OCI-LY1 (cell line): ENCODE measurements around the gene OAT.

Source experiments
- EZH2 ChIP-seq: fragments of 200-600 bp; sonication (generic), shearing (Covaris generic); IDR thresholded peaks from 2 replicates; pipeline ENCODE4 v1.8.0; 2017; ENCODE audit warnings: borderline replicate concordance, mixed run types, mild to moderate bottlenecking, antibody characterized with exemption, low read length, moderate library complexity, mixed read lengths
- TF ChIP-seq, protein P1 (sequence below): fragments of 200-600 bp; sonication (generic), shearing (Covaris generic); IDR thresholded peaks from 2 replicates; pipeline ENCODE4 v1.5.1; 2017; ENCODE audit warnings: mild to moderate bottlenecking, antibody characterized with exemption, low read length, moderate library complexity, mixed read lengths

- TF ChIP-seq, protein P1, sequence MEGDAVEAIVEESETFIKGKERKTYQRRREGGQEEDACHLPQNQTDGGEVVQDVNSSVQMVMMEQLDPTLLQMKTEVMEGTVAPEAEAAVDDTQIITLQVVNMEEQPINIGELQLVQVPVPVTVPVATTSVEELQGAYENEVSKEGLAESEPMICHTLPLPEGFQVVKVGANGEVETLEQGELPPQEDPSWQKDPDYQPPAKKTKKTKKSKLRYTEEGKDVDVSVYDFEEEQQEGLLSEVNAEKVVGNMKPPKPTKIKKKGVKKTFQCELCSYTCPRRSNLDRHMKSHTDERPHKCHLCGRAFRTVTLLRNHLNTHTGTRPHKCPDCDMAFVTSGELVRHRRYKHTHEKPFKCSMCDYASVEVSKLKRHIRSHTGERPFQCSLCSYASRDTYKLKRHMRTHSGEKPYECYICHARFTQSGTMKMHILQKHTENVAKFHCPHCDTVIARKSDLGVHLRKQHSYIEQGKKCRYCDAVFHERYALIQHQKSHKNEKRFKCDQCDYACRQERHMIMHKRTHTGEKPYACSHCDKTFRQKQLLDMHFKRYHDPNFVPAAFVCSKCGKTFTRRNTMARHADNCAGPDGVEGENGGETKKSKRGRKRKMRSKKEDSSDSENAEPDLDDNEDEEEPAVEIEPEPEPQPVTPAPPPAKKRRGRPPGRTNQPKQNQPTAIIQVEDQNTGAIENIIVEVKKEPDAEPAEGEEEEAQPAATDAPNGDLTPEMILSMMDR = no peak
- TF ChIP-seq EZH2 = no peak
Observed at GRCh38 chr10:124451276-124451675, 32.6 kb upstream of the OAT start.
